ENCODE results near the gene HLA-A.

GRCh38 chr6:29974901-29975560 lies 32.7 kb downstream of the HLA-A start:
- TF ChIP-seq CTCF (IDR thresholded peaks at IDR 0.05 in 2 of 3, conservative IDR thresholded peaks at IDR 0.05 in 1 of 3; ENCODE audit: insufficient read depth in 2 of 3, low read depth in 1 of 3, low read length in 3 of 3) (no peak), MXI1 (IDR thresholded peaks at IDR 0.05; ENCODE audit: low read depth, low read length) (no peak), ZNF79 (CRISPR knock-in tag; IDR thresholded peaks at IDR 0.05; ENCODE audit: low read depth) (no peak), MAX (CRISPR knock-in tag; IDR thresholded peaks at IDR 0.05) (no peak), RCOR1 (IDR thresholded peaks at IDR 0.05; ENCODE audit: borderline replicate concordance in 1 of 2, low read depth in 2 of 2, low read length in 2 of 2) (no peak), FOXP4 (CRISPR knock-in tag; IDR thresholded peaks at IDR 0.05; ENCODE audit: borderline replicate concordance) (no peak), SNAPC5 (CRISPR knock-in tag; IDR thresholded peaks at IDR 0.05) (no peak), TEAD4 (IDR thresholded peaks at IDR 0.05; ENCODE audit: low read length) (no peak), TEAD4 (CRISPR knock-in tag; IDR thresholded peaks at IDR 0.05; ENCODE audit: borderline replicate concordance) (no peak), POLR2A (conservative IDR thresholded peaks at IDR 0.05) (no peak), EZH2 (IDR thresholded peaks at IDR 0.05; ENCODE audit: borderline replicate concordance, low read depth, low read length) (no peak), BHLHE40 (IDR thresholded peaks at IDR 0.05; ENCODE audit: low read length) (no peak), TARDBP (IDR thresholded peaks at IDR 0.05) (no peak)
